Activated CD4-positive, alpha-beta T cell treated with anti-CD3 and anti-CD28 coated beads, Interleukin-2, Interleukin-4, amounts not matched to agents 100 ng/mL and 50 ng/mL, durations not matched to agents 16 hours and 8 hours (primary cell): ENCODE results near the gene AP1M1.
A peak's percentile ranks its signal among the peaks of the same experiment; 100 is the strongest.

ENCODE experiments used
- DNase-seq: peaks from one replicate; pipeline ENCODE4 v3.0.0-alpha.2; 2020; ENCODE audit warnings: low spot score

AP1M1 gene

GRCh38 chr19:16232127-16232526 is 34.4 kb downstream of the AP1M1 start:
- no peak for DNase-seq

GRCh38 chr19:16232568-16232967 is 34.9 kb downstream of the AP1M1 start:
- no peak for DNase-seq

GRCh38 chr19:16233081-16233776 is 35.5 kb downstream of the AP1M1 start:
- no peak for DNase-seq

GRCh38 chr19:16233836-16234551 is 36.3 kb downstream of the AP1M1 start:
- DNase-seq, result no peak

- no peak for DNase-seq
Observed at GRCh38 chr19:16234552-16235445, 37.1 kb downstream of the AP1M1 start.

- no peak for DNase-seq
Observed at GRCh38 chr19:16235811-16236652, 38.3 kb downstream of the AP1M1 start.

- peak; percentile 12 for DNase-seq
Observed at GRCh38 chr19:16244091-16244490, 46.4 kb downstream of the AP1M1 start.

GRCh38 chr19:16247353-16248182 is 49.9 kb downstream of the AP1M1 start:
- peak; percentile 86 for DNase-seq

- no peak for DNase-seq
Observed at GRCh38 chr19:16248380-16249023, 50.8 kb downstream of the AP1M1 start.

GRCh38 chr19:16249826-16250404 is 52.2 kb downstream of the AP1M1 start:
- no peak for DNase-seq

- no peak for DNase-seq
Observed at GRCh38 chr19:16252459-16253205, 54.9 kb downstream of the AP1M1 start.

GRCh38 chr19:16254851-16255408 is 57.2 kb downstream of the AP1M1 start:
- DNase-seq, result no peak

GRCh38 chr19:16257509-16258002 is 59.8 kb downstream of the AP1M1 start:
- no peak for DNase-seq

GRCh38 chr19:16258440-16258903 is 60.8 kb downstream of the AP1M1 start:
- DNase-seq, result no peak

GRCh38 chr19:16259385-16260159 is 61.9 kb downstream of the AP1M1 start:
- no peak for DNase-seq

- DNase-seq, result no peak
Observed at GRCh38 chr19:16260160-16260811, 62.6 kb downstream of the AP1M1 start.

GRCh38 chr19:16260812-16261161 is 63.1 kb downstream of the AP1M1 start:
- no peak for DNase-seq
